ENCODE results near the gene PRKCZ. TPM values are rescaled to one million over a fixed set of nuclear protein-coding genes. Genes with fewer than 3 reads are reported as not detected.

The PRKCZ gene
- total RNA-seq, 1 donor from 2014 or later, result 32.6 TPM

DNA sequence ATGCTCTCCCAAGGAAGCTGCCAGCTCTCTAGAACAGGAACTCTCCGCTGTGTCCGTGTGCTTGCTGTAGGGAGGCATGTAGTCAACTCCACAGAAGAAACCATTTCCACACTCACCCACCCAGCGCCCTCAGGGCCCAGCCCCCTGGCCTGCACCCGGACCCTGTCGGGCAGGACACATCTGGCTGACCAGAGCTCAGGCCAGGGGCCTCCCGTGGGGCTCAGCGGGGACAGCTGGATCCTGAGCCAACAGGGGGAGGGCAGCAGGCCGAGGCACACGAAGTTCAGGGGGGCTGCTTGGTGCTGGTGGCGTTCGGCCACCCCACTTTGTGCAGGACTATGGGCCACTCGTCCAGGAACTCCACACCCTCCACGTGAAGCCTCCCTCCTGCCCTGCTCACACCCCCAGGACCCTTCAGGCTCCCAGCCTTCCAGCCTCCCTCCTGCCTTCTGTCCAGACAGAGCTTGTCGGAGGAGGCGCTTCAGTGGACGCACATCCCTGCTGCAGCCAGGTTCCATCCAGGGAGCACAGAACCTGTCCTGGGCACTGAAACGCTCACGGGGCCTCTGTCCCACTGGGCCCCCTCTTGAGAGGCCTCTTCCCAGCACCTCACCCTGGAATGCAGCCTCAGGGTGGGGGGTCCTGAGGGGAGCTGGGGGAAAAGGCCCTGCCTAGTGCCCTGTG lies 159.3 kb downstream of the PRKCZ start:
- H3K4me3 Mint-ChIP-seq (ENCODE audit: unreplicated experiment), result no peak overlapping the region
- Histone ChIP-seq H3K36me3 (ENCODE audit: insufficient read depth, low read length) (no peaks in the 10 kb centered on the region), H3K4me1 (ENCODE audit: insufficient read depth, low read length) (peaks cover 63% of the 10 kb centered on the region), H3K27me3 (ENCODE audit: insufficient read depth, low read length) (no peaks in the 10 kb centered on the region), H3K9me3 (ENCODE audit: insufficient read depth, low read depth, low read length) (no peaks in the 10 kb centered on the region), H3K79me2 (ENCODE audit: insufficient read depth, low read length) (no peaks in the 10 kb centered on the region), H3K4me2 (ENCODE audit: low read length) (no peak overlapping the region), H3K9ac (ENCODE audit: low read length) (no peak overlapping the region), H2AFZ (ENCODE audit: low read depth, low read length) (no peak overlapping the region), H4K20me1 (ENCODE audit: insufficient read depth, low read length) (no peaks in the 10 kb centered on the region), H3K27ac (ENCODE audit: low read depth, low read length) (no peak overlapping the region), H3K4me3 (ENCODE audit: insufficient read depth, low read depth, low read length) (no peak overlapping the region)
- peaks cover 3% of the 10 kb centered on the region for H3K4me1 Mint-ChIP-seq (ENCODE audit: low read depth, unreplicated experiment)
- no peak for TF ChIP-seq EZH2 (IDR thresholded peaks at IDR 0.05; ENCODE audit: insufficient read depth, low read length)
- TF ChIP-seq, protein P1, sequence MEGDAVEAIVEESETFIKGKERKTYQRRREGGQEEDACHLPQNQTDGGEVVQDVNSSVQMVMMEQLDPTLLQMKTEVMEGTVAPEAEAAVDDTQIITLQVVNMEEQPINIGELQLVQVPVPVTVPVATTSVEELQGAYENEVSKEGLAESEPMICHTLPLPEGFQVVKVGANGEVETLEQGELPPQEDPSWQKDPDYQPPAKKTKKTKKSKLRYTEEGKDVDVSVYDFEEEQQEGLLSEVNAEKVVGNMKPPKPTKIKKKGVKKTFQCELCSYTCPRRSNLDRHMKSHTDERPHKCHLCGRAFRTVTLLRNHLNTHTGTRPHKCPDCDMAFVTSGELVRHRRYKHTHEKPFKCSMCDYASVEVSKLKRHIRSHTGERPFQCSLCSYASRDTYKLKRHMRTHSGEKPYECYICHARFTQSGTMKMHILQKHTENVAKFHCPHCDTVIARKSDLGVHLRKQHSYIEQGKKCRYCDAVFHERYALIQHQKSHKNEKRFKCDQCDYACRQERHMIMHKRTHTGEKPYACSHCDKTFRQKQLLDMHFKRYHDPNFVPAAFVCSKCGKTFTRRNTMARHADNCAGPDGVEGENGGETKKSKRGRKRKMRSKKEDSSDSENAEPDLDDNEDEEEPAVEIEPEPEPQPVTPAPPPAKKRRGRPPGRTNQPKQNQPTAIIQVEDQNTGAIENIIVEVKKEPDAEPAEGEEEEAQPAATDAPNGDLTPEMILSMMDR (IDR thresholded peaks at IDR 0.05; ENCODE audit: insufficient read depth, low read depth, low read length), result no peak
- peaks cover 5% of the 10 kb centered on the region for H3K27me3 Mint-ChIP-seq (ENCODE audit: low read depth, unreplicated experiment)
- FAIRE-seq (no peak), DNase-seq (ENCODE audit: low read depth) (no peak)
- no peaks in the 10 kb centered on the region for H3K9me3 Mint-ChIP-seq (ENCODE audit: unreplicated experiment)
- H3K36me3 Mint-ChIP-seq (ENCODE audit: low read depth, unreplicated experiment), result peaks cover 3% of the 10 kb centered on the region
- no peak overlapping the region for H3K27ac Mint-ChIP-seq (ENCODE audit: unreplicated experiment)

GRCh38 chr1:2210084-2210653 lies 160.0 kb downstream of the PRKCZ start:
- no peaks in the 10 kb centered on the region for H3K9me3 ChIP-seq (ENCODE audit: insufficient read depth, low read depth, low read length)
- peaks cover 3% of the 10 kb centered on the region for H3K36me3 Mint-ChIP-seq (ENCODE audit: low read depth, unreplicated experiment)
- no peak for FAIRE-seq
- no peaks in the 10 kb centered on the region for H3K27me3 ChIP-seq (ENCODE audit: insufficient read depth, low read length)
- TF ChIP-seq, protein P1 (IDR thresholded peaks at IDR 0.05; ENCODE audit: insufficient read depth, low read depth, low read length), result no peak
- TF ChIP-seq EZH2 (IDR thresholded peaks at IDR 0.05; ENCODE audit: insufficient read depth, low read length), result no peak
- no peak overlapping the region for H3K27ac ChIP-seq (ENCODE audit: low read depth, low read length)
- peaks cover 5% of the 10 kb centered on the region for H3K27me3 Mint-ChIP-seq (ENCODE audit: low read depth, unreplicated experiment)
- no peak for DNase-seq (ENCODE audit: low read depth)
- no peak overlapping the region for H3K9ac ChIP-seq (ENCODE audit: low read length)
- H3K4me1 Mint-ChIP-seq (ENCODE audit: low read depth, unreplicated experiment), result peaks cover 3% of the 10 kb centered on the region
- H3K36me3 ChIP-seq (ENCODE audit: insufficient read depth, low read length), result no peaks in the 10 kb centered on the region
- H3K27ac Mint-ChIP-seq (ENCODE audit: unreplicated experiment), result no peak overlapping the region
- H3K4me1 ChIP-seq (ENCODE audit: insufficient read depth, low read length), result peaks cover 64% of the 10 kb centered on the region
- H4K20me1 ChIP-seq (ENCODE audit: insufficient read depth, low read length), result no peaks in the 10 kb centered on the region
- no peak overlapping the region for H3K4me3 Mint-ChIP-seq (ENCODE audit: unreplicated experiment)
- no peak overlapping the region for H3K4me3 ChIP-seq (ENCODE audit: insufficient read depth, low read depth, low read length)
- H3K9me3 Mint-ChIP-seq (ENCODE audit: unreplicated experiment), result no peaks in the 10 kb centered on the region
- H3K4me2 ChIP-seq (ENCODE audit: low read length), result no peak overlapping the region
- H3K79me2 ChIP-seq (ENCODE audit: insufficient read depth, low read length), result no peaks in the 10 kb centered on the region
- H2AFZ ChIP-seq (ENCODE audit: low read depth, low read length), result no peak overlapping the region

DNA sequence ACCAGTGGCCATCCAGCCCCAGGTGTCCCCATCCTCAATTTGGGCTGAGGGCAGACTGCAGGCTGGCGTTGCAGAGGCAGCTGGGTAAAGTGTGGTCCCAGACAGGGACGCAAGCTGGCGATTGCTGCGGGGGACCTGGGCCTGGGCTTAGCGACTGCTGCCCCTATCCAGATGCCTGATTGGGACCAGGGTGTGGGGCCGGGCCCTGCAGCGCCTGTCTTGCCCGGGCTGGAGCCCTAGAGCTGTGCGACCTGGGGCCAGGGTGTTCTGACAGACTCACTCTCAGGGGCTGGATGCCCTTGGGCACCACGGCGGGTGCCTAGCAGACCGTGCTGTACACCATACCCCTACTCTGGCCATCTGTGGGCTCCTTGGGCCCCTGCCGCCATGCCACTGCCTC lies 160.6 kb downstream of the PRKCZ start:
- no peak overlapping the region for H2AFZ ChIP-seq (ENCODE audit: low read depth, low read length)
- FAIRE-seq (no peak), DNase-seq (ENCODE audit: low read depth) (no peak)
- H3K4me3 Mint-ChIP-seq (ENCODE audit: unreplicated experiment), result no peak overlapping the region
- H4K20me1 ChIP-seq (ENCODE audit: insufficient read depth, low read length), result no peaks in the 10 kb centered on the region
- no peak overlapping the region for H3K9ac ChIP-seq (ENCODE audit: low read length)
- no peaks in the 10 kb centered on the region for H3K79me2 ChIP-seq (ENCODE audit: insufficient read depth, low read length)
- no peak overlapping the region for H3K4me2 ChIP-seq (ENCODE audit: low read length)
- H3K4me3 ChIP-seq (ENCODE audit: insufficient read depth, low read depth, low read length), result no peak overlapping the region
- peaks cover 3% of the 10 kb centered on the region for H3K36me3 Mint-ChIP-seq (ENCODE audit: low read depth, unreplicated experiment)
- H3K27ac ChIP-seq (ENCODE audit: low read depth, low read length), result no peak overlapping the region
- no peaks in the 10 kb centered on the region for H3K9me3 ChIP-seq (ENCODE audit: insufficient read depth, low read depth, low read length)
- no peak for TF ChIP-seq EZH2 (IDR thresholded peaks at IDR 0.05; ENCODE audit: insufficient read depth, low read length)
- TF ChIP-seq, protein P1 (IDR thresholded peaks at IDR 0.05; ENCODE audit: insufficient read depth, low read depth, low read length), result no peak
- H3K4me1 ChIP-seq (ENCODE audit: insufficient read depth, low read length), result peaks cover 58% of the 10 kb centered on the region
- no peaks in the 10 kb centered on the region for H3K36me3 ChIP-seq (ENCODE audit: insufficient read depth, low read length)
- H3K27ac Mint-ChIP-seq (ENCODE audit: unreplicated experiment), result no peak overlapping the region
- no peaks in the 10 kb centered on the region for H3K27me3 ChIP-seq (ENCODE audit: insufficient read depth, low read length)
- no peaks in the 10 kb centered on the region for H3K9me3 Mint-ChIP-seq (ENCODE audit: unreplicated experiment)
- peaks cover 5% of the 10 kb centered on the region for H3K27me3 Mint-ChIP-seq (ENCODE audit: low read depth, unreplicated experiment)
- peaks cover 3% of the 10 kb centered on the region for H3K4me1 Mint-ChIP-seq (ENCODE audit: low read depth, unreplicated experiment)

Measured in astrocyte (in vitro differentiated cells and primary cell).